ENCODE measurements around the gene CYP2A13. TPM values are rescaled to one million over a fixed set of nuclear protein-coding genes. Genes with fewer than 3 reads are reported as not detected.
"Not testable (repeated sequence)": the region's sequence is repeated elsewhere in the genome, so short reads cannot be mapped to it uniquely, and the experiment has no call there.

CYP2A13 gene
- total RNA-seq, 1 experiment from 2014 or later, result not detected

DNA sequence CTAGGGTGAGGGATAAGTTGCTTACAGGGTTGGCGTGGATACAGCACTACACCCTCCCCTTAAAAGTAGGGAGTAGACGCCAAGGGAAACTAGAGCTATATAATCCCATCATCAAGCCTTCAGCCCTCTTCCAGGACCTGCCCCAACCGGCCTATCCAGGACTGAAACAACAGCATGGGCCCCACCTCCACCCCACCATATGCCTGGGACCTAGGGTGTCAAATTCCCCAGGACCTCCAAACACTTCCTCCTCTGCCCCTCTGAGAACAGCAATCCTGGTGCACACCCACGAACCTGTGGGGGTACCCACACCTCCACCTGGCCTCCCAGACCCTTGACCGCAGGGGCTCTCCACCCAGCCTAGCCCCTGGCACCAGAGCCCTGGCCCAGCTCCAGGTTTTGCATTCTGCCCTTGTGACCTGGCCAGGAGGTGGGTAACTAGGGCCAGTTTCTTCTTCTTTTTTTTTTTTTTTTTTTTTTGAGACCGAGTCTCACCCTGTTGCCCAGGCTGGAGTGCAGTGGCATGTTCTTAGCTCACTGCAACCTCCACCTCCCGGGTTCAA, 24.6 kb downstream of the CYP2A13 start:
- CTCF ChIA-PET, result no interaction called here
- no peak for DNase-seq
- BruUV-seq (replicated peaks), result no TSS peak
- Histone ChIP-seq H4K20me1 (ENCODE audit: low read length) (no peaks in the 10 kb centered on the region), H3K9me3 (ENCODE audit: low read length) (no peaks in the 10 kb centered on the region), H3K79me2 (ENCODE audit: low read length) (no peaks in the 10 kb centered on the region), H3K4me3 (ENCODE audit: low read length) (no peak overlapping the region), H2AFZ (ENCODE audit: low read length) (no peak overlapping the region), H3K4me2 (ENCODE audit: low read length) (no peak overlapping the region), H3K9ac (ENCODE audit: low read length) (no peak overlapping the region), H3K9me2 (replicated peaks; ENCODE audit: low read length) (no peaks in the 10 kb centered on the region), H3F3A (ENCODE audit: low read length, unreplicated experiment) (no peaks in the 10 kb centered on the region), H3K27me3 (ENCODE audit: low read length) (no peaks in the 10 kb centered on the region), H3K4me1 (ENCODE audit: insufficient read depth, low read length) (no peaks in the 10 kb centered on the region), H3K36me3 (ENCODE audit: low read depth, low read length) (no peaks in the 10 kb centered on the region), H3K27ac (ENCODE audit: low read length) (no peak overlapping the region)
- TF ChIP-seq EZH2 (IDR thresholded peaks at IDR 0.05; ENCODE audit: low read length, unreplicated experiment), result no peak
- TF ChIP-seq EZH2phosphoT487 (IDR thresholded peaks at IDR 0.05; ENCODE audit: borderline replicate concordance, low read length), result no peak
- no peak for TF ChIP-seq CTCF (conservative IDR thresholded peaks at IDR 0.05; ENCODE audit: low read depth, low read length)
- intact Hi-C loops (cut with micrococcal nuclease), result no loop called here
- POLR2A ChIA-PET (ENCODE audit: unreplicated experiment), result no interaction called here
- ATAC-seq, result no peak

DNA sequence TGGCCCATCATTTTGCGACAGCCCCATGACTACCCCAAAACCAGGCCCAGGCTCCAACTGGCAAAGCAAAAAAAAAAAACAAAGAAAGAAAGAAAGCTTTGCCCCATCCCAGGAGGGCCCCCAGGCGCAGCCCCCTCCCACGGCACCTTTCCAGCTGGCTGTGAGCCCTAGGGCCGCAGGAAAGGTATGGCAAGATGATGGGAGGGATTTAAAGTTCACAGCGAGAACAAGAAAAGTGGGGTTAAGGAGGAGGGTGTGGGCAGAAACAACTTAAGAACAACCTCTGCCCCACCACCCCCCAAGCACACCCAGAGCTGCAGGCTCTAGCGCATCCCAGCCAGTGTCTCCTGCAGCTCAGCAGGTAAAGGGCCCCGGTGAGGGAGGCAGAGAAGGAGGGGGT, 25.9 kb downstream of the CYP2A13 start, which contains the start of gene CYP2F1:
Gene CYP2F1 (plus strand): TSS at position 301 of the 400 bp plus-strand sequence. CDS start 1,757 bp downstream, outside the sequence.
- TF ChIP-seq CTCF (conservative IDR thresholded peaks at IDR 0.05; ENCODE audit: low read depth, low read length), result no peak
- H3K79me2 ChIP-seq (ENCODE audit: low read length), result no peaks in the 10 kb centered on the region
- no peak within 1 kb of the TSS for H3K4me3 ChIP-seq (ENCODE audit: low read length)
- H3K9me2 ChIP-seq (replicated peaks; ENCODE audit: low read length), result no peaks in the 10 kb centered on the region
- no peak for DNase-seq
- intact Hi-C loops (cut with micrococcal nuclease), result no loop called here
- BruUV-seq (replicated peaks), result no TSS peak
- no peaks in the 10 kb centered on the region for H3K27me3 ChIP-seq (ENCODE audit: low read length)
- CTCF ChIA-PET, result no interaction called here
- no peak within 1 kb of the TSS for H2AFZ ChIP-seq (ENCODE audit: low read length)
- no peaks in the 10 kb centered on the region for H3F3A ChIP-seq (ENCODE audit: low read length, unreplicated experiment)
- H3K27ac ChIP-seq (ENCODE audit: low read length), result no peak within 1 kb of the TSS
- ATAC-seq, result no peak
- H3K9ac ChIP-seq (ENCODE audit: low read length), result no peak within 1 kb of the TSS
- H3K36me3 ChIP-seq (ENCODE audit: low read depth, low read length), result no peaks in the 10 kb centered on the region
- no peak within 1 kb of the TSS for H3K4me2 ChIP-seq (ENCODE audit: low read length)
- no peaks in the 10 kb centered on the region for H4K20me1 ChIP-seq (ENCODE audit: low read length)
- H3K4me1 ChIP-seq (ENCODE audit: insufficient read depth, low read length), result no peaks in the 10 kb centered on the region
- POLR2A ChIA-PET (ENCODE audit: unreplicated experiment), result no interaction called here
- H3K9me3 ChIP-seq (ENCODE audit: low read length), result no peaks in the 10 kb centered on the region

- Histone ChIP-seq H3K4me1 (ENCODE audit: insufficient read depth, low read length) (no peaks in the 10 kb centered on the region), H3K36me3 (ENCODE audit: low read depth, low read length) (no peaks in the 10 kb centered on the region), H3K79me2 (ENCODE audit: low read length) (no peaks in the 10 kb centered on the region), H3K9me2 (replicated peaks; ENCODE audit: low read length) (no peaks in the 10 kb centered on the region), H3K4me3 (ENCODE audit: low read length) (no peak overlapping the region), H3F3A (ENCODE audit: low read length, unreplicated experiment) (no peaks in the 10 kb centered on the region), H3K9ac (ENCODE audit: low read length) (no peak overlapping the region), H3K27me3 (ENCODE audit: low read length) (no peaks in the 10 kb centered on the region), H3K27ac (ENCODE audit: low read length) (no peak overlapping the region), H3K9me3 (ENCODE audit: low read length) (no peaks in the 10 kb centered on the region), H2AFZ (ENCODE audit: low read length) (no peak overlapping the region), H4K20me1 (ENCODE audit: low read length) (no peaks in the 10 kb centered on the region), H3K4me2 (ENCODE audit: low read length) (no peak overlapping the region)
- DNase-seq (no peak), ATAC-seq (no peak)
- ChIA-PET CTCF (no interaction called here), POLR2A (ENCODE audit: unreplicated experiment) (no interaction called here)
- BruUV-seq (replicated peaks), result no TSS peak
- no peak for TF ChIP-seq EZH2 (IDR thresholded peaks at IDR 0.05; ENCODE audit: low read length, unreplicated experiment)
- TF ChIP-seq EZH2phosphoT487 (IDR thresholded peaks at IDR 0.05; ENCODE audit: borderline replicate concordance, low read length), result no peak
- no peak for TF ChIP-seq CTCF (conservative IDR thresholded peaks at IDR 0.05; ENCODE audit: low read depth, low read length)
- intact Hi-C loops (cut with micrococcal nuclease), result no loop called here
Observed at GRCh38 chr19:41116261-41116660, 28.0 kb downstream of the CYP2A13 start.

GRCh38 chr19:41120929-41121911, 33.0 kb downstream of the CYP2A13 start:
- BruUV-seq (replicated peaks); intact Hi-C loops (cut with micrococcal nuclease); DNase-seq; H3K79me2 ChIP-seq (ENCODE audit: low read length); H3K9me3 ChIP-seq (ENCODE audit: low read length); H3K27ac ChIP-seq (ENCODE audit: low read length); H3K36me3 ChIP-seq (ENCODE audit: low read depth, low read length); H2AFZ ChIP-seq (ENCODE audit: low read length); H3F3A ChIP-seq (ENCODE audit: low read length, unreplicated experiment); H3K27me3 ChIP-seq (ENCODE audit: low read length); H3K9me2 ChIP-seq (replicated peaks; ENCODE audit: low read length); H3K4me3 ChIP-seq (ENCODE audit: low read length); H4K20me1 ChIP-seq (ENCODE audit: low read length); H3K9ac ChIP-seq (ENCODE audit: low read length); H3K4me2 ChIP-seq (ENCODE audit: low read length); POLR2A ChIA-PET (ENCODE audit: unreplicated experiment); CTCF ChIA-PET; H3K4me1 ChIP-seq (ENCODE audit: insufficient read depth, low read length); ATAC-seq: not testable (repeated sequence)
